Measurements from ENCODE around the gene MICAL3. TPM values are rescaled to one million over a fixed set of nuclear protein-coding genes. Genes with fewer than 3 reads are reported as not detected.

Gene MICAL3
- total and polyA plus RNA-seq, 2 of the 8 experiments (the other 6 are each of a cell fraction or from before 2014, with no cell fraction given): 8.3 to 41.8 TPM

DNA sequence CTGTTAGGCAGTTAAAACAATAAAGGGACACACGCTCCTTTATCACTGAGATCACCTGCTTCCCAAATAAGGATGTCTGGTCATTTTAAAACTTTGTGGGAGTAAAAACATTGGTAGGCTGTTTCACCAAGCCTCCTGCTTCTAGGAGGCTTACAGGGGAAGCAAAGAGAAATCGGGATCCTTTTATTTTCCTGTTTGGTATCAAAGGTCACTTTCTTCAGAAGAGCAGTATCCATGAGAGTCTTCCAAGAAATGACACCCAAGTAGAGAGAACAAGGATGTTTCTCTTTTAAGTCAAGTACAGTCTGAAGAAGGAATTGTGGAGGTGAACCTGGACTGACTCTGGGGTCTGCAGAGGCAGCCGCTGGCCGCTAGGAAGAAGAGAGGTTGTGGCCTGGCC is 213.2 kb downstream of the MICAL3 start:
- Histone ChIP-seq H4K20me1 (replicated peaks in 1 of 2; ENCODE audit: control insufficient read depth in 1 of 2, insufficient read depth in 2 of 2, low read length in 2 of 2) (peaks cover 0 to 1% of the 10 kb centered on the region in 2 experiments), H3K4me2 (ENCODE audit: insufficient read depth in 1 of 2, low read depth in 2 of 2, low read length in 2 of 2) (no peak overlapping the region), H2AFZ (ENCODE audit: low read length) (no peak overlapping the region), H2BK5ac (ENCODE audit: low read depth, low read length) (no peak overlapping the region), H4K91ac (replicated peaks; ENCODE audit: insufficient read length, low read length) (no peak overlapping the region), H3K79me2 (ENCODE audit: control insufficient read depth in 1 of 2, insufficient read depth in 2 of 2, low read length in 2 of 2) (no peaks in the 10 kb centered on the region), H3K23ac (ENCODE audit: insufficient read length) (no peak overlapping the region), H3K23me2 (ENCODE audit: low read depth, low read length) (no peaks in the 10 kb centered on the region), H4K5ac (ENCODE audit: insufficient read length, low read depth, low read length) (no peak overlapping the region), H4K8ac (ENCODE audit: extremely low read depth, insufficient read depth, low read length) (no peak overlapping the region), H2BK12ac (ENCODE audit: low read depth, low read length) (no peak overlapping the region), H3K9me3 (ENCODE audit: insufficient read depth in 2 of 2, low read depth in 1 of 2, low read length in 1 of 2) (no peaks in the 10 kb centered on the region), H3K27me3 (replicated peaks in 1 of 4; ENCODE audit: control insufficient read depth in 3 of 4, extremely low read depth in 1 of 4, insufficient read depth in 3 of 4, low read length in 3 of 4) (no peaks in the 10 kb centered on the region), H3K27ac (ENCODE audit: low read depth, low read length) (no peak overlapping the region), H2BK20ac (ENCODE audit: low read length) (no peak overlapping the region), H2BK120ac (replicated peaks; ENCODE audit: low read depth, low read length) (no peak overlapping the region), H3K4ac (replicated peaks; ENCODE audit: insufficient read length, low read depth, low read length) (no peak overlapping the region), H3K56ac (replicated peaks; ENCODE audit: insufficient read length, low read depth, low read length) (no peak overlapping the region), H3K4me1 (replicated peaks in 1 of 4; ENCODE audit: control insufficient read depth in 3 of 4, insufficient read depth in 4 of 4, low read length in 3 of 4) (peaks cover 0 to 1% (median 0%) of the 10 kb centered on the region in 4 experiments; a peak in 2 of 7 replicates), H3K79me1 (ENCODE audit: low read depth, low read length) (no peaks in the 10 kb centered on the region), H3K36me3 (ENCODE audit: control insufficient read depth in 2 of 4, insufficient read depth in 4 of 4, low read length in 3 of 4) (peaks cover 0 to 7% (median 0%) of the 10 kb centered on the region in 4 experiments; a peak in 3 of 8 replicates), H3K18ac (ENCODE audit: extremely low read depth, low read length) (no peak overlapping the region), H3K4me3 (ENCODE audit: extremely low read depth in 1 of 4, insufficient read depth in 2 of 4, low read depth in 3 of 4, low read length in 4 of 4) (no peak overlapping the region), H3K9ac (replicated peaks in 1 of 4; ENCODE audit: extremely low read depth in 1 of 4, low read depth in 3 of 4, low read length in 3 of 4) (no peak overlapping the region), H3K14ac (ENCODE audit: insufficient read length) (no peak overlapping the region), H2BK15ac (ENCODE audit: low read length) (no peak overlapping the region), H2AK5ac (ENCODE audit: low read depth, low read length) (no peak overlapping the region)
- FAIRE-seq: no peak
- POLR2A ChIA-PET (ENCODE audit: partially characterized antibody): interaction anchor here (1.0 kb wide), 1 partner anchor 15 kb away, joined by 4 read pairs; no protein-coding TSS in a partner anchor
- CTCF ChIA-PET (ENCODE audit: partially characterized antibody): interaction anchor here (0.9 to 4.1 kb wide), 4 partner anchors 10 to 265 kb away, joined by 3 to 22 read pairs (median 6); no protein-coding TSS in a partner anchor
- WGBS, 2 experiments (ENCODE audit: extremely low coverage in 1 of 2, insufficient coverage in 1 of 2, insufficient read length in 1 of 2, insufficient replicate concordance in 2 of 2, low coverage in 1 of 2, low lambda C conversion rate in 2 of 2, missing lambda C conversion rate in 1 of 2): 96% methylated on average over 4 of the region's 4 CpGs; no CpG with 5 or more reads in 1 of the 2 experiments
- no peak for DNase-seq (ENCODE audit: low read depth in 1 of 2, low spot score in 2 of 2)
- no peak for TF ChIP-seq SAP30 (IDR thresholded peaks at IDR 0.05; ENCODE audit: insufficient read depth, insufficient replicate concordance, low read length)
- TF ChIP-seq TCF12 (IDR thresholded peaks at IDR 0.05; ENCODE audit: low read depth, low read length): no peak
- TF ChIP-seq, protein P1, sequence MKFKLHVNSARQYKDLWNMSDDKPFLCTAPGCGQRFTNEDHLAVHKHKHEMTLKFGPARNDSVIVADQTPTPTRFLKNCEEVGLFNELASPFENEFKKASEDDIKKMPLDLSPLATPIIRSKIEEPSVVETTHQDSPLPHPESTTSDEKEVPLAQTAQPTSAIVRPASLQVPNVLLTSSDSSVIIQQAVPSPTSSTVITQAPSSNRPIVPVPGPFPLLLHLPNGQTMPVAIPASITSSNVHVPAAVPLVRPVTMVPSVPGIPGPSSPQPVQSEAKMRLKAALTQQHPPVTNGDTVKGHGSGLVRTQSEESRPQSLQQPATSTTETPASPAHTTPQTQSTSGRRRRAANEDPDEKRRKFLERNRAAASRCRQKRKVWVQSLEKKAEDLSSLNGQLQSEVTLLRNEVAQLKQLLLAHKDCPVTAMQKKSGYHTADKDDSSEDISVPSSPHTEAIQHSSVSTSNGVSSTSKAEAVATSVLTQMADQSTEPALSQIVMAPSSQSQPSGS (IDR thresholded peaks at IDR 0.05; ENCODE audit: low read length): no peak
- no peak for TF ChIP-seq CTBP2 (IDR thresholded peaks at IDR 0.05; ENCODE audit: borderline replicate concordance, insufficient read depth, insufficient read length, low read length)
- TF ChIP-seq ZNF274 (IDR thresholded peaks at IDR 0.05; ENCODE audit: borderline replicate concordance, extremely low read depth, low read length): no peak
- TF ChIP-seq NRF1 (IDR thresholded peaks at IDR 0.05; ENCODE audit: low read depth, low read length): no peak
- TF ChIP-seq EP300 (IDR thresholded peaks at IDR 0.05; ENCODE audit: borderline replicate concordance in 1 of 2, low read depth in 2 of 2, low read length in 2 of 2): no peak
- no peak for TF ChIP-seq TEAD4 (IDR thresholded peaks at IDR 0.05; ENCODE audit: low read depth, low read length)
- TF ChIP-seq NANOG (IDR thresholded peaks at IDR 0.05; ENCODE audit: insufficient read depth, low read depth, low read length, poor library complexity, severe bottlenecking): no peak
- TF ChIP-seq EGR1 (IDR thresholded peaks at IDR 0.05; ENCODE audit: borderline replicate concordance, low read depth, low read length): no peak
- TF ChIP-seq KDM5A (IDR thresholded peaks at IDR 0.05; ENCODE audit: low read length): no peak
